ENCODE results near the gene RPH3AL.
"Not testable (repeated sequence)": the region's sequence is repeated elsewhere in the genome, so short reads cannot be mapped to it uniquely, and the experiment has no call there.

The RPH3AL gene

DNA sequence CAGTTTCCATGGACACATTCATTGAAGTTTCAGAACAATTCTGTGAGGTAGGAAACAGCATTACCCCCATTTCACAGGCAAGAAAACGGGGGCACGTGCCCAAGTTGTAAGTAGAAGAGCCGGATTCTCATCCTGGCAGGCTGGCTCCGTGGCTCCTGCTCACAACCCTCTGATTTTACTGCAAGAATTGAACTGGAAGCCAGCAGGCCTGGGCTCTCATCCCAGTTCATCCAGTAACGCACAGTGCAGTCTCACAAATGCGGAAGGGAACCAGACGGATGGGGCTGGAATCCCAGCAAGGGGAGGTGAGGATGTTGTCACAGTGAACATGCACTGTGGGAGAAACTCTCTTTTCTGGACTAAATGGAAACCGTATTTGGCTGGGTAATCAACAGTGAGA, 130.4 kb downstream of the RPH3AL start:
- DNase-seq (ENCODE audit: low read depth), result no peak
- no peak overlapping the region for H3K4me3 ChIP-seq (ENCODE audit: low read length)
- no peak for TF ChIP-seq CTCF (IDR thresholded peaks at IDR 0.05; ENCODE audit: insufficient read depth, low read depth, low read length, missing control alignments)

- H3K4me3 ChIP-seq (ENCODE audit: low read length), result no peak overlapping the region
- no peak for TF ChIP-seq CTCF (IDR thresholded peaks at IDR 0.05; ENCODE audit: insufficient read depth, low read depth, low read length, missing control alignments)
- DNase-seq (ENCODE audit: low read depth), result no peak
Measured at GRCh38 chr17:219696-220095, 132.9 kb downstream of the RPH3AL start.

DNA sequence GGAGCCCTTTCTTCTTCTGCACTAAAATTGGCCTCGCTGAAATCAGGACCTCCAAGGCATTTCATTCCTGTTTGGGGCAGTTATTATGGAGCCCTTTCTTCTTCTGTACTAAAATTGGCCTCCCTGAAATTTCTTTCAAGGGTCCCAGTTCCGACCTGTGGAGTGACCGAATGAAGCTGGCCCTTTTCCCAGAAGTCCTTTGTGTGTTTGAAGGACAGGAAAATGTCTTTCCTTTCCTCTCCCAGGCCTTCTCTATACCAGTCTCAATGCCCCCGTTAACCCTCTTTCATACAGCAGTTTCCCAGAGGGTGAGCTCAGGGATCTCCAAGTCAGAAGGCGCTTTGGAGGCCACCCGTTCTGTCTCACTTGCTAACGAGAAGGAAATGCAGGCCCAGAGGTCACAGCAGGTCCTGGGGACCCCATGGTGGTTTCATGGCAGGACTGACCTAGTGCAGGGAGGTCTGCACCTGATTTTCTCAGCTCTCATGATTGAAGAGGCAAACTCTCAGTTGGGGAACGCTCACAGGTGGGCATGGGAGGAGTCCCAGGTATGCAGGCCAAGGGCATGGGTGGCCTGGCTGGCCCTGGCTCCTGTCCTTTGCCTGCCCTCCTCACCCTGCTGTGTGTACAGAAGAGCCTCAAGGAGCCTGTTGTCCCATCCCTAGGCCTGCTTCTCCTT, 134.0 kb downstream of the RPH3AL start:
- H3K4me3 ChIP-seq (ENCODE audit: low read length), result no peak overlapping the region
- no peak for DNase-seq (ENCODE audit: low read depth)
- TF ChIP-seq CTCF (IDR thresholded peaks at IDR 0.05; ENCODE audit: insufficient read depth, low read depth, low read length, missing control alignments), result no peak

DNA sequence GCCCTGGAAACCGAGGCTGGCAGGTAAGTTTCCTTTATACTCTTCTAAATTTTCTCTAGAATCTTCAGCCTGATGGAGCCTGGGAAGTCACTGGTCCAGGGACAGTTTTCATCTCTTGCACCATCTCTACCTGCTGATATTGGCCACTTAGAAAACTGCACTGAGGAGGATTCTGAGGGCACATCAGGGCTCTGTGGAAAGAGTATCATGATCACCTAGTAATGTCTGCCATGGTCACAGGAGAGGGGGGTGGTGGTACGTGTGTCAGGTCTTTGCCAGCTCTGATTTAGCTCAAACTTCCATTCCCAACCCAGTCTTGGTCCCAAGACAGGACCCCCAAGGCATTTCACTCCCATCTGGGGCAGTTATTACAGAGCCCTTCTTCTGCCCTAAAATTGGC, 136.0 kb downstream of the RPH3AL start:
- TF ChIP-seq CTCF (IDR thresholded peaks at IDR 0.05; ENCODE audit: insufficient read depth, low read depth, low read length, missing control alignments), result no peak
- no peak overlapping the region for H3K4me3 ChIP-seq (ENCODE audit: low read length)
- DNase-seq (ENCODE audit: low read depth), result no peak

DNA sequence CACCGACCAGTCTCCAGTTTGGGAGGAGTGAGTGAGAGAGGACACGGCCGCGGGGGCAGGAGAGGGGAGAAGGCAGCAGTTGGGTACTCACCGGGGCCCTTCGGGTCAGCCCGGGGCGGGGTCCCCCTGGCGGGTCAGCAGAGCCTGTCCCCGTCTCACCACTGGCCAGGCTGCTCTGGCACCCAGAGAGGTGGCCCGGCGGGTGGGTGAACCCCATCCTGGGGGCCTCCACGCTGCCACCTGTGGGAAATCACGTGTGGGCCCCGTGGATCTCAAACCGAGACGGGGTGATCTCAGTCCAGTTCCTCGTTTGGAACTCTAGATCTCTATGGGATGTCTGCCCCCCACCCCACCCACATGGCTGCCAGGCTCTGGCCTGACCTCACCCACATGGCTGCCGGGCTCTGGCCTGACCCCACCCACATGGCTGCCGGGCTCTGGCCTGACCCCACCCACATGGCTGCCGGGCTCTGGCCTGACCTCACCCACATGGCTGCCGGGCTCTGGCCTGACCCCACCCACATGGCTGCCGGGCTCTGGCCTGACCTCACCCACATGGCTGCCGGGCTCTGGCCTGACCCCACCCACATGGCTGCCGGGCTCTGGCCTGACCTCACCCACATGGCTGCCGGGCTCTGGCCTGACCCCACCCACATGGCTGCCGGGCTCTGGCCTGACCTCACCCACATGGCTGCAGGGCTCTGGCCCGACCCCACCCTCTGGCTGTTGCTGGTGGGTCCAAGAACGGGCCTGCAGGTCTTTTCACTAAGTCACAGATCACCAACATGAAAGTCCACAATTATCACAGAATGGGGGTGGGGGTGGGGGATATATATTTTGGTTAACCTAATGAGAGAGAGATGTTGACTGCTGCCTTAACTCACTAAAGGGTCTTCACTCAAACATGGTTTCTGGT, 136.8 kb downstream of the RPH3AL start:
- H3K4me3 ChIP-seq (ENCODE audit: low read length); DNase-seq (ENCODE audit: low read depth): not testable (repeated sequence)

DNA sequence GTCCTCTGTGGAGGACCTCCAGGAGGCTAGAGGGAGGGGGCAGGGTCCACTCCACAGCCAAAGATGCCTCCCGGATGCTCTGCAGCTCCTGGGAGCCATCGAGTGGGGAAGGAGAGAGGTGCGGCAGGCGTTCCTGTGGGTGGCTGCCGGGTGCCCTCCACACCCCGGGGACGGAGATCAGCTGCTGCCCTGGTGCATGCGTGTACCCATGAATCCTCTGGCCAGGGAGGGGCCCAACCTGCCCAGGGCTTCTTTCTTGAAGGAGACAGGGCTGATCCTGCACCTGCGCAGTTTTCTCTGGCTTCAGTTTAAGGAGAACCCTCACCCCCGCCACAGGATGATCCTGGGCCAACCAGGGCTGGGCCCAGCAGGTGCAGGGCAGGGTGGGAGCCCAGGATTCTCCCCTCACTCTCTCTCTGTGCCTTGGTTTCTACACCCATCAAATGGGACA, 137.7 kb downstream of the RPH3AL start:
- no peak for DNase-seq (ENCODE audit: low read depth)
- no peak overlapping the region for H3K4me3 ChIP-seq (ENCODE audit: low read length)
- TF ChIP-seq CTCF (IDR thresholded peaks at IDR 0.05; ENCODE audit: insufficient read depth, low read depth, low read length, missing control alignments), result no peak

DNA sequence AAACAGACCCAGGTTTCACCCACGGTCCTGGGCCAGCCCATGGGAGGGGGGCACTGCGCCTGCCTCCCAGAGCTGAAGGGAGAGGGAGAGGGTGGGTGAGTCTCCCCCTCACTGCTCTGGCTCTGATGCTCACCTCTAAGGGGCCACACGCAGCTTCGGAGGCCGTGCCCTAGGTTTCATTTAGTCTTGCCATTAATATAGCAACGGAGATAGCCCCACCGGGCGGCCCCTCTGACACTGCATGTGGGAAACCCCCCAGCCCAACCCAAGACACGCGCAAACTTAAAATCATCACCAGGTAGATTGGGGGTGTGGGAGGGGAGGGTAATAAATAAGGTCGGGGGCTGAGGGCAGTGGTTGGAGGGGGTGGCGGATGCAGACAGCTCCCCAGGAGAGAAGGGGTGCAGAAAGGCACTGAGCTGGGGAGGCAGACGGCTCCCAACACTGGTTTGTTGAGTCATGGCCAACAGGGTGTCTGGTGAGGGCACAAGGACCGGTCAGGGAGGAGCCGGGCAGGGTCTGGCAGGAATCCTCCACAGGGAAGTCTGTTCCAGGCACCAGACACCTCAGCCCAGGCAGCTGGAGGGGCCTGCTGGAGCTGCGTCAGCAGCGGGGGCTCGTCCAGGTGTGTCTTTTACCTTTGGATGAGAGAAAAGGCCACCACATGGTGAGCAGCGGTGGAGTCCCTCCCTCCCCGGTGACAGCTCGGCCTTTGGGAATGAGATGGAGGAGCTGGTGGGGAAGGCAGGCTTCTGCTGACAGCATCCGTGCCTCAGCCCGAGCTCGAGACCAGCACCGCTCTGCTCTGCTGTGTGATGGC, 139.1 kb downstream of the RPH3AL start:
- TF ChIP-seq CTCF (IDR thresholded peaks at IDR 0.05; ENCODE audit: insufficient read depth, low read depth, low read length, missing control alignments), result no peak
- H3K4me3 ChIP-seq (ENCODE audit: low read length), result no peak overlapping the region
- no peak for DNase-seq (ENCODE audit: low read depth)

Measured in epithelial cell of esophagus (primary cell).